Lower leg skin (tissue), 4 donors: Measurements from ENCODE around the gene DCLK3. TPM values are rescaled to one million over a fixed set of nuclear protein-coding genes. Genes with fewer than 3 reads are reported as not detected.

Source experiments
- DNase-seq, 2 donors: peaks; one replicate each; pipeline ENCODE4 v3.0.0-alpha.2; 2019; ENCODE audit warnings: low spot score in 2 of 2
- H3K4me3 ChIP-seq: fragments of 200-600 bp; sonication (generic); 2 replicates; pipeline ENCODE4 v1.5.1; 2017; ENCODE audit warnings: mild to moderate bottlenecking, low read depth; ENCODE audit not compliant: poor library complexity, severe bottlenecking
- CTCF ChIP-seq, 3 donors: fragments of 450-650 bp; IDR thresholded peaks; one replicate each; pipeline ENCODE4 v1.5.1; 2016; ENCODE audit warnings: antibody characterized with exemption in 3 of 3, mild to moderate bottlenecking in 3 of 3, moderate library complexity in 2 of 3
- POLR2A ChIP-seq, 2 donors: fragments of 450-650 bp; IDR thresholded peaks; one replicate each; pipeline ENCODE4 v1.6.1; 2016 to 2017; ENCODE audit warnings: antibody characterized with exemption in 2 of 2, mild to moderate bottlenecking in 1 of 2, moderate library complexity in 1 of 2
- WGBS, 2 donors: methylation state at CpG; one replicate each; pipeline ENCODE4 v1.1.5; 2018; 5-methylcytosine and 5-hydroxymethylcytosine counted together
- intact Hi-C: fragments of 100-400 bp; cut with DNase I; formaldehyde crosslinking; loops from one replicate; pipeline ENCODE4 v1.15.0; 2023; ENCODE audit warnings: low total_unique reads
- total RNA-seq, 4 donors: library from RNA; depleted of rRNA; stranded (reverse); fragments of >200 nt; gene quantifications; one replicate each; pipeline ENCODE4 v1.1.0, GENCODE V29; 2016

The DCLK3 gene
- total RNA-seq, 4 donors from 2014 or later: 0.07 to 0.38 (median 0.16) TPM; not detected in 1

DNA sequence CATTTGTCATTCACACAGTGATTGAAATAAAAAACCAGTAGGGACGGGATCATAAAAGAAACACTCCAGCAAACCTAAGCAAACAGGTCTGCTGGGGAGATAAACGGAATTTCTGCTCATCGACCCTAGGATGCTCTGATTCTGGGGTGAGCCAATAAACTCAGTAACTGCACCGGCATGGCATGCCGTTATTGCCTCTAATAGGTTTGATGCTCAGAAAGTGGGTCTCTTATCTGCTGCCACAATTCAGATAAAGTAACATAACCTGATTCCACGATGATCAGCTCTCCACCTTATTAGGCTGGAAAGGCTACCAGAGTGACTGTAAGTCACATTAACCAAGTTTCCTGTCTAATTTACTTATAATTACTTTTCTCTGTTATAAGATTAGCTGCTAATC lies 19.6 kb downstream of the DCLK3 start:
- DNase-seq: no peak
- intact Hi-C loops: no loop called here
- H3K4me3 ChIP-seq: no peak overlapping the region
- TF ChIP-seq CTCF (IDR thresholded peaks at IDR 0.05) (no peak), POLR2A (IDR thresholded peaks at IDR 0.05) (no peak)
- WGBS, 2 donors: 77 to 82% methylated on average over 6 of the region's 6 CpGs

DNA sequence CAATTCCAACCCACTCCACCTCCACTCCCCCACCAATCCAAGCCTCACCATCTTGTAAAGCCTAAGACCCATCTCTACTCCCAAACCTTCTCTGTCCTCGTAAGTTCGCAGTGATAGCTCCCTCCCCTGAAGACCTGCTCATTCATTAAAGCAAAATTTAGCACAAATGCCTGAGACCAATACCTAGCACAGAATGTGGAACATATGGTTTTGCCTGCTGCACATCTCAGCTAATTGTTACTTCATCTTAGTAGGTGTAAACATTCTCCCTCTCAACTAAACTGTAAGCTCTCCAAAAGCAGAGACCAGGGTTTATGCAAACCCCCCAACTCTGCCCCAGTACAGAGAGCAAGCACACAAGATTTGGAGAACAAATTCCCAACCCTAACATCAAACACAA lies 20.5 kb downstream of the DCLK3 start:
- TF ChIP-seq CTCF (IDR thresholded peaks at IDR 0.05): no peak
- no peak for TF ChIP-seq POLR2A (IDR thresholded peaks at IDR 0.05)
- intact Hi-C loops: no loop called here

GRCh38 chr3:36741285-36741684 lies 23.1 kb downstream of the DCLK3 start:
- no peak for TF ChIP-seq POLR2A (IDR thresholded peaks at IDR 0.05)
- TF ChIP-seq CTCF (IDR thresholded peaks at IDR 0.05): no peak
- intact Hi-C loops: no loop called here
- no peak overlapping the region for H3K4me3 ChIP-seq
- no peak for DNase-seq
- WGBS, 2 donors: 93 to 97% methylated on average over 2 of the region's 2 CpGs

More for the DNA sequence above, 20.5 kb downstream of the DCLK3 start:
- no peak for DNase-seq
- no peak overlapping the region for H3K4me3 ChIP-seq
- WGBS, 2 donors: 88 to 94% methylated on average over 2 of the region's 2 CpGs

GRCh38 chr3:36740787-36741186 lies 23.6 kb downstream of the DCLK3 start:
- intact Hi-C loops: no loop called here
- WGBS, 2 donors: 74 to 78% methylated on average over 2 of the region's 2 CpGs
- DNase-seq: no peak
- TF ChIP-seq POLR2A (IDR thresholded peaks at IDR 0.05): no peak
- no peak for TF ChIP-seq CTCF (IDR thresholded peaks at IDR 0.05)
- no peak overlapping the region for H3K4me3 ChIP-seq

- TF ChIP-seq POLR2A (IDR thresholded peaks at IDR 0.05): no peak
- no peak overlapping the region for H3K4me3 ChIP-seq
- intact Hi-C loops: loop anchor here (10.0 kb wide), 1 partner anchor 216 kb away; no protein-coding TSS in a partner anchor
- WGBS, 2 donors: 76 to 83% methylated on average over 16 of the region's 16 CpGs
- no peak for DNase-seq
Observed at GRCh38 chr3:36738702-36739101, 25.7 kb downstream of the DCLK3 start.

GRCh38 chr3:36736301-36736700 lies 28.1 kb downstream of the DCLK3 start:
- no peak for DNase-seq
- 81 to 82% methylated on average over 1 of the region's 1 CpG for WGBS, 2 donors
- intact Hi-C loops: loop anchor here (10.0 kb wide), 1 partner anchor 218 kb away; no protein-coding TSS in a partner anchor
- no peak overlapping the region for H3K4me3 ChIP-seq
- no peak for TF ChIP-seq CTCF (IDR thresholded peaks at IDR 0.05)
- no peak for TF ChIP-seq POLR2A (IDR thresholded peaks at IDR 0.05)
